DMS114 treated with DMSO at 0.1 percent for 48 hours (cell line): ENCODE data around the gene STON2.

Experiments used
- DNase-seq: peaks from one replicate; lab custom pipeline; 2025; ENCODE audit not compliant: unreplicated experiment; lab: John Stamatoyannopoulos, UW

Gene STON2

GRCh38 chr14:81340201-81340600 is 59.9 kb downstream of the STON2 start:
- no peak for DNase-seq

GRCh38 chr14:81337073-81337472 is 63.1 kb downstream of the STON2 start:
- no peak for DNase-seq

- DNase-seq = no peak
These were observed 64.1 kb downstream of the STON2 start for GRCh38 chr14:81336009-81336408.

GRCh38 chr14:81332725-81333124 is 67.4 kb downstream of the STON2 start:
- no peak for DNase-seq

GRCh38 chr14:81331229-81332021 is 68.7 kb downstream of the STON2 start:
- DNase-seq = no peak

GRCh38 chr14:81330619-81331122 is 69.5 kb downstream of the STON2 start:
- DNase-seq = no peak

- DNase-seq = no peak
These were observed 70.3 kb downstream of the STON2 start for GRCh38 chr14:81329640-81330381.

- DNase-seq = no peak
These were observed 73.7 kb downstream of the STON2 start for GRCh38 chr14:81326451-81326850.

- no peak for DNase-seq
These were observed 76.1 kb downstream of the STON2 start for GRCh38 chr14:81324011-81324410.

GRCh38 chr14:81323093-81323492 is 77.0 kb downstream of the STON2 start:
- DNase-seq = no peak

GRCh38 chr14:81319946-81320345 is 80.2 kb downstream of the STON2 start:
- no peak for DNase-seq

GRCh38 chr14:81319314-81319713 is 80.8 kb downstream of the STON2 start:
- DNase-seq = no peak

GRCh38 chr14:81315341-81315740 is 84.8 kb downstream of the STON2 start:
- DNase-seq = no peak

- DNase-seq = no peak
These were observed 85.5 kb downstream of the STON2 start for GRCh38 chr14:81314443-81315175.

GRCh38 chr14:81313775-81314429 is 86.2 kb downstream of the STON2 start:
- DNase-seq = no peak

GRCh38 chr14:81313200-81313599 is 86.9 kb downstream of the STON2 start:
- DNase-seq = no peak

- no peak for DNase-seq
These were observed 87.7 kb downstream of the STON2 start for GRCh38 chr14:81312289-81312876.

- no peak for DNase-seq
These were observed 88.3 kb downstream of the STON2 start for GRCh38 chr14:81311778-81312177.

- no peak for DNase-seq
These were observed 89.0 kb downstream of the STON2 start for GRCh38 chr14:81311141-81311540.

- DNase-seq = no peak
These were observed 89.5 kb downstream of the STON2 start for GRCh38 chr14:81310606-81311005.

GRCh38 chr14:81309511-81309910 is 90.6 kb downstream of the STON2 start:
- no peak for DNase-seq
